Hypothalamus (tissue), 51 donors: Measurements from ENCODE around the gene S1PR5.
A peak's percentile ranks its signal among the peaks of the same experiment; 100 is the strongest.

Experiments
- DNase-seq, 51 donors: peaks; one replicate each; lab custom pipeline; 2025; lab: John Stamatoyannopoulos, UW

The S1PR5 gene

DNA sequence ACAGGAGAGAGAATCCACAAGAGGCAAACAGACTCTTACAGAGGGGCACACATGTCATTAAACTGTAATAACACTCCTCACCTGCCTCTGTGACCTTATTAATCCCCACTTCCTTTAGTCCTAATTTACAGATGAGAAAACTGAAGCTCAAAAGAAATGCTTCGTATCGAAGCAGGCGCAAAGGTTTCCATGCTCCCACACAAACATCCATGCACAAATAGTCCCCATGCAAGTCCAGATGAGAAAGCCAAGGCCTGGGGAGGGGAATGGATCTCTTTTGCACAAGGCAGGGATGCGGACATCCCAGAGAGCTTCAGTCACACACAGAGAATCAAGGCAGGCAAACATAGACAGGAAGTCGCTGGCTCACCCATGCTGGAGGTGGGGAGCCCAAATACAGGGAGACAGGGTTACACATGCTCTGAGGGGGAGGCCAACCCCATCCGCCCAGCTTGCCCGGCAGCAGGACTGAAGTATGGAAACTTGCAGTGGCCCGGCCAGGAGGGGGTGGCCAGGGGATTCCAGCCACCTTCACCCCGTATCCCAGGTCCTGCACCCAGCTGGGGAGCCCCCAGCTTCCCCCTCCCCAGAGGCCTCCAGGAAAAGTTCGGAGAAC, 468 bp downstream of the S1PR5 start:
- DNase-seq = peak in 4 of 51 donors; percentile 29 to 60 (median 50)

DNA sequence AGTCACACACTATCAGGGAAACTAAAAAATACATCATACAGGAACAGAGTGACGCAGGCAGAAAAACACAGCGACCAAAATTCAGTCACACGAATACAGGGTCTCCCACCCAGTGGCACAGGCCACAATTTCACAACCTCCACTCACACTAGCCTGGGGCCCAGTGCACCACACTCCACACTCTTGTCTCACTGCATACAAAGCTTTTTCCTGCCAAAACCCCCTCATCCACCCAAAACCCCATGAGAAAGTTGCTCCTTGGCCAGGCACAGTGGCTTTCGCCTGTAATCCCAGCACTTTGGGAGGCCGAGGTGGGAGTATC, 1.2 kb downstream of the S1PR5 start:
- no peak for DNase-seq

DNA sequence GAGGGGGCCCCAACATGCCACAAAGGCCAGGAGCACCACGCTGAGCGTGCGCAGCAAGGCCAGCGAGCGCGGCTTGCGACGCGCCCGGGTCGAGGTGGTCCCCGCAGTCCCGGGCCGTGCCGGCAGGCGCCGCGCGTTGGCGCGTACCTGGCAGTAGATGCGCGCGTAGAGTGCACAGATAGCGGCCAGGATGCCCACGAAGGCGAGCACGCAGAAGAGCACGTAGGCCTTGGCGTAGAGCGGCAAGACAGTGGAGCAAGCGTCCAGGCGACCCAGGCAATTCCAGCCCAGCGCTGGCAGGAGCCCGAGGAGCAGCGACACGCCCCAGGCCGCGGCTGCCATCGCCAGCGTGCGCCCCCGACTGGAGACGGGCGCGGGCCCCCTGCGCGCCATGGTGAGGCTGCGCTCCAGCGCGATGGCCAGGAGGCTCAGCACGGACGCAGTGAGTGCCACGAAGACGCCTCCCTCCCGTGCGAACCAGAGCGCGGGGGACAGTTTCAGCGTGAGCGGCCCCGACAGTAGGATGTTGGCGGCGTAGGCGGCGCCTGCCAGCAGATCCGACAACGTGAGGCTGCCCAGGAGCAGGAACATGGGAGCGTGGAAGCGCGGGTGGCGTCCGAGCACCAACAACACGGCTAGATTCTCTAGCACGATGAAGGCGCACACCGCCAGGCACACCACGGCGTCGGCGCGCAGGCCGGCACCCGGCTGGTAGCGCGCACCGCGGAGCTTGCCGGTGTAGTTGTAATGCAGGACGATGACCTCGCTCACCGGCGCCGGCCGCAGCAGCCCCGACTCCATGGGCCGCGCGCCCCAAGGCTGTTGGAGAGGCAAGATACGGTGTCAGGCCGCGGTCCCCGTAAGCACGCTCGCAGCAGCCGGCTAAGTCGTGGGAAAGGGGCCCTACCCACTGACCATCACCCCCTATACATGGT, 2.8 kb downstream of the S1PR5 start:
- DNase-seq = peak in 4 of 51 donors; percentile 17 to 39 (median 22)

DNA sequence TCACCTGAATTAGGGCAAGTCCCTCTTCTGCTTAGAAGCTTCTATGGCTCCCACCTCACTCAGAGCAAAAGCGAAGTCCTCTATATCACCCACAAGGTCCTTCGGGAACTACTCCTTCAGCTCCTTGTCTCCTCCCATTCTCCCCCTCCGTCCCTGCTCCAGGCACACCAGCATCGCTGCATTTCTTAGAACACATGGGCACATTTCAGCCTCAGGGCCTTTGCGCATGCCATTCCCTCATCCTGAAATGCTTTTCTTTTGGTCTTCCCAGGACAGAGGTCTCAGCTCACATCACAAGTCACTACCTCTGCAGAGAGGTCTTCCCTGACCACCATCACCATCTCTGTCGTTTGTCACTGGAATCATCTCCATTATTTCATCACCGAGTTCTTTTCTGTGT, 4.0 kb downstream of the S1PR5 start:
- DNase-seq = no peak

DNA sequence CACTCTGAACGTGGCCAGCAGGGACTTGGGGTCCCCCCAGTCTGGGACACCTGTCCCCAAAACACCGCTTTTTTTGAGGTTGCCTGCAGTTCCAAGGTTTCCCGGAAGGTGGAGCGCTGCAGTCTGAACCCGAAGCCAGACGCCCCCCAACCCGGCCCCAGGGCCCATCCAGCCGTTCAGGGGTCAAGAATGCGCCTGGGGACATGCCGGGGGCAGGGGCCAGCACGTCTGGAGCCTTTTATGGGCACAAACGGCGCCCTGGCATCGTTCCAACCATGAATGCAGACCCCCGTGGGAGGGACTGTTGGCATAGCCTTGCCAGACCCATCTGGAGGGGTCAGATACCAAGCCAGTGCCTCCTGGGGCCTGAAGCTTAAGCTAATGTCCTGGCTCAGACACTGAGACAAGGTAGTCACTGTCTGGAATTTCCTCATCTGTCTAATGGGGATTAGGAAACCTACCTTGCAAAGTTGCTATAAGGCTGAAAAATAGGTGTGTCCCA, 6.9 kb downstream of the S1PR5 start:
- DNase-seq = peak in 6 of 51 donors; percentile 3 to 24 (median 8)

DNA sequence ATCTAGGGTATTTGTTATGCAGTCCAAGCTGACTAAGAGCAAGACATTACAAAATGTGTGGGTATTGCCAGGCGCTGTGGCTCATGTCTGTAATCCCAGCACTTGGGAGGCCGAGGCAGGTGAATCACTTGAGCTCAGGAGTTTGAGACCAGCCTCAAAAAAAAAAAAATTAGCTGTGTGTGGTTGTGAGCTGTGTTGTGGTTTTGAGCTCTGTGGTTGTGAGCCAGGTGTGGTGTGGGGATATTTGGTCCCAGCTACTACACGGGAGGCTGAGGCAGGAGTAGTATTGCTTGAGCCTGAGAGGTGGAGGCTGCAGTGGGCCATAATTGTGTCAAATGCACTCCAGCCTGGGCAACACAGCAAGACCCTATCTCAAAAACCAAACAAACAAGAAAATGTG, 8.5 kb downstream of the S1PR5 start:
- no peak for DNase-seq

DNA sequence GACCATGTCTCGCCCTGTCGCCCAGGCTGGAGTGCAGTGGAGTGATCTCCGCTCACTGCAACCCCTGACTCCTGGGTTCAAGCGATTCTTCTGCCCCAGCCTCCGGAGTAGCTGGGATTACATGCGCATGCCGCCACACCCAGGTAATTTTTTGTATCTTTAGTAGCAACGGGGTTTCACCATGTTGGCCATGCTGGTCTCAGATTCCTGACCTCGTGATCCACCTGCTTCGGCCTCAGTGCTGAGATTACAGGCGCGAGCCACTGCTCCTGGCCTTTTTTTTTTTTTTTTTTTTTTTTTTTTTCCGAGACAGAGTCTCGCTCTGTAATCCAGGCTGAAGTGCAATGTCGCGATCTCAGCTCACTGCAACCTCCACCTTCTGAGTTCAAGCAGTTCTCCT, 9.2 kb downstream of the S1PR5 start:
- DNase-seq = no peak

DNA sequence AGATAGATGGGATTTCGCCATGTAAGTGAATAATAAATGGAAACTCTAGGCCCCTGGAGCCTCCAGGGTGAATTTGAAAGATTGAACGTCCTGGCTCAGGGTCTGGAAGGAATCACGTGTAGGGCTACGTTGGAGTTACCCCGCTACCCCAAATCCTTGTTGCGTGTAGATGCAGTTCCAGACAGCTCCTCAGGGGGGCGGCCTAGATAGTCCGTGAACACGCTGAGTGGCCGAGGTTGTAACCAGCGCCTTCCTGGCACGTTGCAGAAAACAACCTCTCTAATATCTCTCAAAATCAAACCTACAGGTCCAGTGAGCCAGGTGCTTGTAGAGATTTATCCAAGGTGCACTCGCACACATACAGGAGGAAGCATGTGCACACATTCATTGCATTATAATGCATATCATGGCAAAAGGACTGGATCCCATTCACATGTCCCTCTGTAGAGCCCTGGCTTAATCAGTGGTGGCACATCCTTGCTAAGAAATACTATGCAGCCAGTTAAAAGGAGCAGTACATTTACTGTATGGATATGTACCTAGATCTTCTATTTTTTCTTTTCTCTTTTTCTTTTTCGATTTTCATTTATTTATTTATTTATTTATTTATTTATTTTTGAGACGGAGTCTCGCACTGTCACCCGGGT, 11.5 kb downstream of the S1PR5 start:
- peak in 36 of 51 donors; percentile 1 to 76 (median 36) for DNase-seq

DNA sequence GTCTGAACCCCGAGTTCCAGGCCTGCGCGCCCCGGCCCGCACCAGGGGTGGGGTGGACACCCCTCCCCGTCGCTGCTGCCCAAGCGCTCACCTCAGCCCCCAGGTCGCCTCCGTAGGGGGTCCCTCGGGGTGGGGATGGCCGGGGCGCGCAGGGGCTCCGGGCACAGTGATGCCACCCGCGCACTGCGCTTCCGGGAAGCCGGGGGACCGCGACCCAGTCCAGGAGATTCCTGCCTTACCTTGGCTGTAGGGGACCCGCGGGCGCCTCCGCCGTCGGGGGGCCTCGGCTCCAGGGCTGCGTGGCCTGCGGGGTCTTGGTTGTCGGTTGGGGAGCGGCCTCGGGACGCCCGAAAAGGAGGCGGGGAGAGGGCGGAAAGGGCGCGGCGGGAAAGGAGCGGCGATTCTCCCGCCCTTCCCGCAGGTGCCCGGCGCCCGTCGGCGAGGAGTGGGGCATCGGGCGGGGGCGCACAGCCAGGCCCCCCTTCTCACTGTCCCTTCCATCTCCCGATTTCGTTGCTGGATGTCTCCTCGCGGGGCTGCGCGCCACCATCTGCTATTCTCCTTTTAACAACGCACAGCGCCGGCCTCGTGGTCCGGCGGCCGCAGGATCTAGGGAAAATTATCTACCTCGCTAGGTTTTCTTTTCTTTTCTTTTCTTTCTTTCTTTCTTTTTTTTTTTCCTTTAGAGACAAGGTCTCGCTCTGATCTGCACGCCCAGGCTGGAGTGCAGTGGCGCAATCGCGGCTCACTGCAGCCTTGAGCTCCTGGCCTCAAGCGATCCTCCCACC, 14.1 kb downstream of the S1PR5 start, which contains the start of gene KEAP1:
KEAP1 (minus strand) TSS at position 355 of the 788 bp plus-strand sequence. CDS start 3,323 bp downstream, outside the sequence.
- peak in 23 of 51 donors; percentile 30 to 76 (median 51) for DNase-seq

DNA sequence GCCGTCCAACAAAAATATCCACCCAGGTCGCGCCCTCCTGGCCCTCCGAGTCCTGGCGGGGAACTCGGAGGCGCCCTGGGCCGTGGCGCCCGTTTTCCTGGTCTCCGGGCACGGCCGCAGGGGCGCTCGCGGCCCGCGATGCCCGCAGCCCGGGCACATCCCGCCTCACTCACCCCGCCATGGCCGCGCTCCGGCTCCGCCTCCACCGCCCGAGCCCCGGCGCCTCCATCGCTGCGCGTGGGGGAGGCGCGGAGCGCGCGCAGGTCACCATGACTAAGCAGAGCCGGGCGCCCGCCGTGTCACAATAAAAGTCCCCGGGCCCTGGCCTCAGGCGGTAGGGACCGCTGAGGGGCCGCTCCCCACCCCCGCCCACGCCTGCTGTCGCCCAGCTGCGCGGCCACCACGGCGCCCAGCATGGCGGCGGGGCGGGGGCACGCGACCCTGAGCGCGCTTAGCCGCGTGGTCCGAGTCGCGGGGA, 14.7 kb downstream of the S1PR5 start:
- peak; percentile 47 to 94 (median 85) for DNase-seq

DNA sequence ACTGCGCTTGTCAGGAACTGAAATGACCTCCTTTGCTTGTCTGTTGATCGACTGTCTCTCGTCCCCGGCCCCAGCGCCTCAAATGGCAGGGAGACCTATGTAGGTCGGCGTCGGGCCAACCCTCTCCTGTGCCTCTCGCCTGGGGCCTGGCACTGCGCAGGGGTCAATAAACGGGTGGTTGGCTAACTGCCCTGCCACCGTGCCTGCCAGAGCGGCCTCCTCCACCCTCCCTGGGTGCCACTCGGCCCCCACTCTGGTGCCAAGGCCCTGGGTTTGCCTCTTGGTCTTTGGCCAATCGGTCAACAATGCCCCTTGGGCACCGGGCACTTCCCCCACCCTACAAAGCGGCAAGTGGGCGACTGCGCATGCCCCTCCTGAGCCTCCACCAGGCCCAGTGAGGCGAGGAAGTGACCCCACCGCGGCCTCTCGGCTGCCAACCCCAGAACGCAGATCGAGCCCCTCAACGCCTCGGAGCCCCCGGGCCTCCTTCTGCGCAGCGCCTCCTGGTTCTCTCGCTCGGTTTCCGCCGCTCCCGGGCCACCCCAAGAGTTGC, 15.2 kb downstream of the S1PR5 start:
- peak in 50 of 51 donors; percentile 33 to 95 (median 76) for DNase-seq

DNA sequence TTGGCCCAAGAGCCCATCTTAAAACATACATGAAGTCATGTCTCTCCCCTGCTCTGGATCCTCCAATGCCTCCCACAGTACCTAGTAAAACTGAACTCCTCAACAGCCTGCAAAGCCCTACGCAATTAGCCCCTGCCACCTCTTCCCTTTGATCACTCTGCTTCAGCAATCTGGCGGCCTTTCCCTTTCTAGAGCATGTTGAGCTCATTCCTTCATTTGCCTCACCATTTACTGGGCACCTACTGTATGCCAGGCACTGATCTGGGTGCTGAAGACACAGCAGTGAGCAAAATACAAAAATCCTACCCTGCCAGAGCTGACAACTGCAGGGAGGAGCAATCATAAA, 17.0 kb downstream of the S1PR5 start:
- DNase-seq = no peak

DNA sequence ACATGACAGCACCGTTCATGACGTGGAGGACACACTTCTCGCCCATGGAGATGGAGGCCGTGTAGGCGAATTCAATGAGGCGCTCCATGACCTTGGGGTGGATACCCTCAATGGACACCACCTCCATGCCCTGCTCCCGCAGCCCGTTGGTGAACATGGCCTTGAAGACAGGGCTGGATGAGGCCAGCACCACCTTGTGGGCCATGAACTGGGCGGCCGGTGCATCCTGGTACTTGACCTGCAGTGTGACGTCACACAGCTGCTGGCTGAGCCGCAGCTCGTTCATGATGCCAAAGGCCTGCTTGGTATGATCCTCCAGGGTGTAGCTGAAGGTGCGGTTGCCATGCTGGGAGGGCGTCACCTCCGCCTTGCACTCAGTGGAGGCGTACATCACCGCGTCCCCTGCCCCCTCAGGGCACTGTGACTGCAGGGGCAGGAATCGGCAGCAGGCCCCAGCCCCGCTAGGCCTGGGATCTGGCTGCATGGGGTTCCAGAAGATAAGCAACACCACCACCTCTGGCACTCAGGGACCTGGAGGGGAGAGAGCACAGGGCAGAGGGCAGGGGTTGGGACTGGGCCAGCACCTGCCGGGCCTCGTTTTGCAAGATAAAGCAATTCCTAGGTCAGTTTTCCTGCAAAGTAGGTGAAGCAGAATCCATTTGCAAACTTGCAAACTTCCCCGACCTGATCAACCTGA, 17.5 kb downstream of the S1PR5 start:
- DNase-seq = no peak

DNA sequence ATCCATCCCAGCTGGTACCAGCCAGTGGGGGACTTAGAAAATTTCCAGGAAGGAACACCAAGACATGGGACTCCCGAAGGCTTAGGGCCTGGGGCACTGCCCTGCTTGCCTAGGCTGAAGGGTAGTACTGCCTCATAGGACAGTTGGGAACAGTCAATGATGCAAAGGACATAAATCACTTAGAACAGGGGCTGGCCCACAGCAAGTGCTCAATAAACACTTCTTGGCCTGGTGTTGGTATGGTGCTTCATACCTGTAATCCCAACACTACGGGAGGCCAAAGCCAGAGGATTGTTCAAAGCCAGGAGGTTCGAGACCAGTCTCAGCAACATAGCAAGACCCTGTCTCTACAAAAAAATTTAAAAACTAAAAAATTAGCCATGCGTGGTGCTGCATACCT, 19.9 kb downstream of the S1PR5 start:
- DNase-seq = no peak

DNA sequence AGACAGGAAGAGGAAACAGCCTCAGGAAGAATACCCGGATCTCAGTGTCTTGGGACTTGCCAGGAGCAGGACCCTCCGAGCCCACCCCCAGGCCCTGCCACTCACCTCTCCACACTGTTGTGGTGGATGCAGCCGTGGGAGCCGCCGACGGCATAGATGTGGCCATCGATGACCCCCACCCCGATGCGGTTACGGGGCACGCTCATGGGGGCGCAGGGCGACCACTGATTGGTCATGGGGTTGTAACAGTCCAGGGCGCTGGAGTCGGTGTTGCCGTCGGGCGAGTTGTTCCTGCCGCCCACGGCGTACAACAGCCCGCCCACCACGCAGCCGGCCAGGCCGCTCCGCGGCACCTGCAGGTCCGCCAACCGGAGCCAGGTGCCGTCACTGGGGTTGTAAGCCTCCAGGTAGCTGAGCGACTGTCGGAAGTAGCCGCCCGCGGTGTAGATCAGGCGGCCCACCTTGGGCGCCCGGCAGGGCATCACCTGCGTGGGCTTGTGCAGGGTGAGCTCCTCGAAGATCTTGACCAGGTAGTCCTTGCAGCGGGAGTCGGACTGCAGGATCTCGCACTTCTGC, 25.7 kb downstream of the S1PR5 start:
- no peak for DNase-seq

DNA sequence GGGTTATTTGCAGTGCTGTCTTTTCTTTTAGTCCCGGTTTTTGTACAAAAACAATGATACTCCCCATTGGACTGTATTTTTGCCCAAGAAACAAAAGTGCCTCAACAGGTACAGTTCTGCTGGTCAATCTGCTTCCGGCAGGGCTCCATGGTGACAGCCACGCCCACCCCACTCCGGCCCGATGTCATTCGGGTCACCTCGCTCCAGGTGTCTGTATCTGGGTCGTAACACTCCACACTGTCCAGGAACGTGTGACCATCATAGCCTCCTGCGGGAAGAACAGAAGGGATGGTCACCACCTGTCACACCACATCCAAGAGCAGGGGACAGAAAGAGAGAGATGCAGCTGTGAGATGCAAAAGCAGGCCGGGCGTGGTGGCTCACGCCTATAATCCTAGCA, 30.7 kb downstream of the S1PR5 start:
- no peak for DNase-seq

DNA sequence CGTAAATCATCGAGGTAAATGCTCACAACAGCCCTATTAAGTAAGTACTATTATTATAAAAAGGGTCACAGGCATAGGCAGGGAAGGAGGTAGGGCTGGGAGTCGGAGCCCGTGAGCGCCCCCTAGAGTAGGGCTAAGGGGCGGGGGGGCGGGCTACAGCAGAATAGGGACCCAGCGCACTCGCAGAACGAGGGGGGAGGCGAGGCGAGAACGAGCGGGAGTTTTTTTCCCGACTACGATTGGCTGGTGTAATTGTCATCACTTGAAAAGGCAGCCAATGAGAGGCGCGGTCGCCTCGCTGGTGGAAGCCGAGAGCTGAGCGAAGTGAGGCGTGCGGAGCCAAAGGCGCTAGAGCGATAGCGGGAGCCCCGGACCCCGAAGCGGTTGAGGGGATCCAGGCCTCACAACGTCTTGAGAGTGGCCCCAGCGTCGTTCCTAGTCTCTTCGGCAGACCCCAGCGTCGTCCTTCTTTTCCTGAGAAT, 38.3 kb downstream of the S1PR5 start:
- peak; percentile 47 to 97 (median 89) for DNase-seq

DNA sequence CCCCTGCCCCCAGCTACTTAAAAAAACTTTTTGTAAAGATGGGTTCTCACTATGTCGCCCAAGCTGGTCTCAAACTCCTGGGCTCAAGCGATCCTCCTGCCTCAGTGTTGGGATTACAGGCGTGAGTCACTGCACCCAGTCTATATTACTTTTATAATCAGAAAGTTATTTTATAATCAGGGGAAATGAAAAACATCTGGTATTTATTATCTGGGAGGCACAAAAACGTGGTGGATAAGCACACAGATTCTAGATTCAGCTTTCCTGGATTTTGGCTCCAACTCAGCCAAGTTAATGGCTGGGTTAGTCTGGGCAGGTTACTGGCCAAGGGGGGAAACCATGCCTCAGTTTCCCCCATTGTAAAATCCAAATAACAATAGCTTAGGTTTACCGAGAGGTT, 38.8 kb downstream of the S1PR5 start:
- DNase-seq = no peak

DNA sequence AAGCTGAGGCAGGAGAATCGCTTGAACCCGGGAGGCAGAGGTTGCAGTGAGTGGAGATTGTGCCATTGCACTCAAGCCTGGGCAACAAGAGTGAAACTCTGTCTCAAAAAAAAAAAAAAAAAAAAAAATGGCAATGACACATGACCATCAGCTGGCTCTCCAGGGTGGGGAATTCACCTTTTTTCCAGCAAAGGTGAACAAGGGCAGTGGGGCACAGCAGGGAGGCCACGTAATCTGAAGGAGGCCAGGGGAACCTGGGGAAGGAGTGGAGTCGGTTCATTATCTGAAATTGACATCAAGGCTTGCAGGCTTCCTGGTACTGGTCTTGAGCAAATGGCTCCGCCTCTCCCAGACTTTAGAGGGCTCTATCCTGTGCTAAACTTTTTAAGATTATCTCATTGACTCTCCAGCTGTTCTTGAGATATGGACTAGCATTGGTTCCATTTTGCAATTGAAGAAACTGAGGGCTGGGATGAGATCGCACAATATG, 42.2 kb downstream of the S1PR5 start:
- no peak for DNase-seq
